C4-2B (cell line): ENCODE measurements around the gene RIMBP2.

Experiments used
- H3K27ac ChIP-seq: fragments of 450-650 bp; 2 replicates; pipeline ENCODE4 v1.5.1; 2017
- ZFX ChIP-seq: fragments of 450-650 bp; IDR thresholded peaks from 2 replicates; pipeline ENCODE4 v1.6.1; 2017
- TF ChIP-seq, protein P1 (sequence below): fragments of 450-650 bp; conservative IDR thresholded peaks from 2 replicates; pipeline ENCODE4 v1.5.1; 2017; ENCODE audit warnings: mild to moderate bottlenecking

The RIMBP2 gene

DNA sequence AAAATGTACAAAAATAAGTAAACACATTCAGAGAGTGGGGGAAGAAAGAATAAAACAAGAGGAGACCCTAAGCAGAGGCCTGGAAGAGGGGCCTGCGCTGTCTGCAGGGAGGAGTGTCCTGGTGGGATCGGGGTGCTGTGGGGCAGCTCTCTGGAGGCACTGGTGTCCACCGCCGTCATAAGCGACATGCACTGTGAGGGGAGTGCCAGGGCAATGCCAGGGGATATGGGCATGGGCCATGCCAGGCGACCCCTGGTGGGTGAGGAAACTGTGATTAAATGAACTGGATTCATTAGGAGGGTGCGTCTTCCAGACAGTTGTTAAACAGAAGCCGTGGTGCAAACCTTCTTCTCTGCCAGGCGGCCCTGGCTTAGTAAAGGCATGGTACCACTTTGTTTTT lies 261.8 kb downstream of the RIMBP2 start:
- no peak for TF ChIP-seq ZFX
- TF ChIP-seq, protein P1, sequence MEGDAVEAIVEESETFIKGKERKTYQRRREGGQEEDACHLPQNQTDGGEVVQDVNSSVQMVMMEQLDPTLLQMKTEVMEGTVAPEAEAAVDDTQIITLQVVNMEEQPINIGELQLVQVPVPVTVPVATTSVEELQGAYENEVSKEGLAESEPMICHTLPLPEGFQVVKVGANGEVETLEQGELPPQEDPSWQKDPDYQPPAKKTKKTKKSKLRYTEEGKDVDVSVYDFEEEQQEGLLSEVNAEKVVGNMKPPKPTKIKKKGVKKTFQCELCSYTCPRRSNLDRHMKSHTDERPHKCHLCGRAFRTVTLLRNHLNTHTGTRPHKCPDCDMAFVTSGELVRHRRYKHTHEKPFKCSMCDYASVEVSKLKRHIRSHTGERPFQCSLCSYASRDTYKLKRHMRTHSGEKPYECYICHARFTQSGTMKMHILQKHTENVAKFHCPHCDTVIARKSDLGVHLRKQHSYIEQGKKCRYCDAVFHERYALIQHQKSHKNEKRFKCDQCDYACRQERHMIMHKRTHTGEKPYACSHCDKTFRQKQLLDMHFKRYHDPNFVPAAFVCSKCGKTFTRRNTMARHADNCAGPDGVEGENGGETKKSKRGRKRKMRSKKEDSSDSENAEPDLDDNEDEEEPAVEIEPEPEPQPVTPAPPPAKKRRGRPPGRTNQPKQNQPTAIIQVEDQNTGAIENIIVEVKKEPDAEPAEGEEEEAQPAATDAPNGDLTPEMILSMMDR = no peak
- no peak overlapping the region for H3K27ac ChIP-seq

DNA sequence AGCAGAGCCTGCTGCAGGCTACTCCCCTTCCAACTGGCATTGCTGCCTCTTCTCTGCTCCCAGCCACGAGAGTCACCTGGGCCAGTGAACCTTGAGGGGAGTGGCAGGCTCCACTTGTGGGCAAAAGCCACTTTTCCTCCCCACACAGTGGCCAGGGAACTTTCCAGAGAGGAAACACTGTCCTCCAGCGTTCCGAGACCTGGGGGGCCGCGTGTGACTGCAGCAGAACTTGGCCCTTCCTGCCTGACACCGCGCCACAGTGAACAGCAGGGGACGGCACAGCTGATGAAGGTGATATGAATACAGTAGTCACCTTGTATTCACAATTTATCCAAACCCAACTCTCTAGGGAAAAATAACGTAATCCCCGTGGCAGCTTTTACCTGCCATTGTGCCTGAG lies 263.6 kb downstream of the RIMBP2 start:
- no peak for TF ChIP-seq ZFX
- TF ChIP-seq, protein P1 = no peak
- no peak overlapping the region for H3K27ac ChIP-seq

DNA sequence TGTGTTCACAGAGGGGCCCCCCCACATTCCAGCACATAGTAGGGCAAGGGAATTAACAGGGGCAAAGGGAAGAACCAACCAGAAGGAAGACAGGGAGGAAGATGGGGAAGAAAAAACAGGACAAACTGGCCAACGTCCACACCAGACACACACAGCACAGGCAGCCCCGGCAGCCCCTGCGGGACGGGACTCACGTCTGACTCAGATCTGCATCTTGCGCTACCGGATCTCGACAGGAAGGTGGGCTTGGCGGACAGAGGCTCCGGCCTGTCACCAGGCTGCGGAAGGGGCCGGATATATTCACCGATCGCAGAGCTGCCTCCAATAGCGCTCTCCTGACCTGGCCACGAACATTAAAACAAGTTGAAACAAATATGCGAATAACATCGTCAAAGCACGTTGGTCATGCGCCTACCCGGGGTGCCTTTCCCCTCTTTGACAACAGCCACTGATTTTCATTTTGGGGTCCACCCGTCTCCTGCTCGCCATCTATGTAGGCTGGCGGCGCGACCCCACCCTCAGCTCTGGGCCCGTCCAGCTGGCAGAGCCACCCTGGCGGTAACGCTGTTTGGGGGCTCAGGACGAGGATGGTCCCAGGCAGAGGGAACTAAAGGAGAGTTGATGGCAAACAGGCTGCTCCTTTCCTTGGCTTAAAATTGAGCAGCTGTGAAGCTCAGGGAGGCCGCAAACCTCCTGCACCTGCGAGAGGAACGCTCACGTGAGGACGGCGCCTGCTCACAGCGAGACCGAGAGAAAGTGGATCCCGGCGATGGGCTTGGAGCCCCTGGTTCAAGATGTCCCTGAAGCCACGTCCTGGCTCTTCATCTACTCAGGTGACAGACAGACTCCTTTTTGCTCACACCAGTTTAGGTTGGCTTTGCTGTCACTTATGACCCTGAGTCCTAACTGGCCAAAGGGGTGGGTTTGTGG lies 264.8 kb downstream of the RIMBP2 start:
- no peak for TF ChIP-seq ZFX
- TF ChIP-seq, protein P1 = no peak
- H3K27ac ChIP-seq = no peak overlapping the region

DNA sequence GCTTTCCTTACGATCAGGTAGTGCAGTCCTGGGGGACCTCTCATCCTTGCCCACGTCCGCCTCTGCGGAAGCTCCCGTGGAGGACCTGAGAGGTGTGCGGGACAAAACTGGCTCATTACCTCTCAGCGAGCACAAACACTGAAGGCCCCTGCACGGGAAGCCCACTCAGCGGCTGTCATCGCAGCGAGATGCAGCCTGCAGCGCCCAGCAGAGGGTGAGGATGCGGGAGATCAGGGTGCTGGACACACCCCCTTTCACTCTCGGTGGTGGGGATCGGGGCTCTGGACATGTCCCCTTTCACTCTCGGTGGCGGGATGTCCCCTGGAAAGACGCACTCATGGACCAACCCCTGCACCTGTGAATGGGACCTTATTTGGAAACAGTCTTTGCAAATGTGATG lies 266.8 kb downstream of the RIMBP2 start:
- H3K27ac ChIP-seq = no peak overlapping the region
- TF ChIP-seq, protein P1 = no peak
- no peak for TF ChIP-seq ZFX

DNA sequence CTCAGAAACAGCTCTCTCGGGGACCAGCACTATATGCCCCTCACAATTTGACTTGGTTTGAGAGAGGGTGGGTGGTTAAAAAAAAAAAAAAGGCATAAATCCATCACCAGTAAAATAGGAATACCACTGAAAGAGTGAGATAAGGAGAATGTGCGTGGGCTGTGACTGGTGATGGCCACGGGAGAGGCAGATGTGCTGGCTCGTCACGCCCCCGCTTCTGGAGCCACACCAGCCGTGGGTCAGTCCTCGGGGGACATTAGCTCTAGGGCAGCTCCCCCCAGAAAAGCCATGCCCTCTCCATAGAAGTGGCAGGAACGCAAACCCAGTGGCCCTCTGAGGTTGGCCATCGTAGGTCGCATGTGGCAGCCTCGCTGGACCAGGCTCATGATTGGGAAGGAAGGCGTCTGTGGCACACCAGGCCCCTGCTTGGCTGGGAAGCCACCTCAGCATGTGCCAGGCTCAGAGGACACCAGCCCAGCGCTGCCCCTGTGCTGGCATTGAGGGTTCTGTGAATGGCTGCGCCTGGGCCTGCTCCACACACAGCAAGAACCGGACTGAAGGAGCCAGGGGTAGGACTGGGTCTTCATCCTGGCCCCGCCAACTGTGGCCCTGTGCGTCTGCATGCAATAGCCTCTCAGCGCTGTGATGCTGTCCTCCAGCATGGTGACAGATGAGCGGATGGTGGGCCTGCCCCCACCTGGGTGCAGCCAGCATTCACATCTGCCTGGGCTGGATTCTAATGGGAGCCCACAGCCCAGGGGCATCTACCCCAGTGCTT lies 267.9 kb downstream of the RIMBP2 start:
- TF ChIP-seq, protein P1 = no peak
- no peak for TF ChIP-seq ZFX
- no peak overlapping the region for H3K27ac ChIP-seq

DNA sequence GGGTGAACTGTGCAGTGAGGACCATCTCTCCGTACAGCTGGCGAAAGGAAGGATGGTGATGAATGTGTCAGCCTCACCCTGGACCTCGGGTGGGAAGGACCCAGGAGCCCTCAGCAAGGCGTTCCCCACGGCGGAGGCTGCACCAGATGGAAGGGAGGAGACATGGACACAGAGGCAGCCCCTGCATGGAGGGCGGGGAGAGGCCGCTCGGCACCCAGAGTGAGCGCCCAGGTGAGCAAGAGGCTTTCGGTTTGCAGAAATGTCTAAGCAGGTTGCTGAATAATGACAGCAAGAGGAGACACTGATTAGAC lies 268.5 kb downstream of the RIMBP2 start:
- no peak for TF ChIP-seq ZFX
- TF ChIP-seq, protein P1 = no peak
- no peak overlapping the region for H3K27ac ChIP-seq

DNA sequence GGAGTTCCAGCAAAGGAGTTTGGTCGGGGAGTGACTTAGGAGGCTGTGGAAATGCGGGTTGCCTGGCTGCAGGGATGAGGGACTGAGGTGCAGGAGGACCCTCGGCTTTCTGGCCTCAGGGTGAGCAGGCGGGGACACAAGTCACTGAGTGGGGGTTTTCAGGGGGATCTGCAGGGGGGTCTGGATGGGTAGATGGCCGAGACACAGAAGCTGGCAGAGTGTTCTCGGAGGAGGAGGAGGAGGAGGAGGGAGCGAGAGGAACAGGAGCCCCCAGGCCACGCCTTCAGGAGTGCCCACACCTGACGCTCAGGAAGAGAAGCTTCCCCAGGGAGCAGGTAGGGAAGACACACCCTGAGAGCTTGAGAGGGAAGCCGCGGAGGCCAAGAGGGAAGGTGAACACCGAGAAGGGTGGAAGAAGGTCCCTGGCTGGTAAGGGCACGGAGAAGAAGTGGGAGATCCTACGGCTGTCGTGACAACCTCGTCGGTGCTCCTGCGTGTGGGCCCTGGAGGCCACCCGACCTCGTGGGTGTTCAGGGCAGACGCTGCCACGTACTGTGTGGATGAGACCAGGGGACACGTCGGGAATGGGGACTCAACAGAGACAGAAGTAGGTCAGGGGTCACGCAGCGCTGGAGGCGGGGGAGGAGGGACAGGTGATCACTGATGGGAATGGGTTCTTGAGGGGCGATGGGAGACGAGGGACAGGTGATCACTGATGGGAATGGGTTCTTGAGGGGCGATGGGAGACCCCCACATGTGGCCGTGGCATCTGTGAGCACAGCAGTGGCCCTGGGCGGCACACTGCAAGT lies 269.0 kb downstream of the RIMBP2 start:
- TF ChIP-seq, protein P1 = no peak
- no peak for TF ChIP-seq ZFX
- no peak overlapping the region for H3K27ac ChIP-seq
